Lower leg skin (tissue), 3 donors: ENCODE measurements around the gene TTC16.

Experiments
- POLR2A ChIP-seq, 2 donors: fragments of 450-650 bp; IDR thresholded peaks; one replicate each; pipeline ENCODE4 v1.6.1; 2016 to 2017; ENCODE audit warnings: antibody characterized with exemption in 2 of 2, mild to moderate bottlenecking in 1 of 2, moderate library complexity in 1 of 2
- TF ChIP-seq, protein P1 (sequence below), 3 donors: fragments of 450-650 bp; IDR thresholded peaks; one replicate each; pipeline ENCODE4 v1.5.1; 2016; ENCODE audit warnings: antibody characterized with exemption in 3 of 3, mild to moderate bottlenecking in 3 of 3, moderate library complexity in 2 of 3

DNA sequence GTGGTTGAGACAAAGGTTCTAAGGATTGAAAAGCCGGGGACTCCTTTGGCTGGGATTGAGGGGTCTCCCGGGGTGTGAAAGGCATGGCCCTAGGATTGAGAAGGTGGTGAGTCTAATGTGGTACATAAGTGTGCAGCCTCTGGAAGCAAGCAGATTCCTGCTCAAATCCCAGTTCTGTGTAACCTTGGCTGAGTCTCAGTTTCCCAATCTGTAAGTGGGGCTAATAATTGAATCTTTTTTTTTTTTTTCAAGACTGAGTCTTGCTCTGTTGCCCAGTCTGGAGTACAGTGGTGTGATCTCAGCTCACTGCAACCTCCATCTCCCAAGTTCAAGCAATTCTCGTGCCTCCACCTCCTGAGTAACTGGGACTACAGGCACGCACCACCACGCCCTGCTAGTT lies 56.7 kb downstream of the TTC16 start:
- TF ChIP-seq, protein P1, sequence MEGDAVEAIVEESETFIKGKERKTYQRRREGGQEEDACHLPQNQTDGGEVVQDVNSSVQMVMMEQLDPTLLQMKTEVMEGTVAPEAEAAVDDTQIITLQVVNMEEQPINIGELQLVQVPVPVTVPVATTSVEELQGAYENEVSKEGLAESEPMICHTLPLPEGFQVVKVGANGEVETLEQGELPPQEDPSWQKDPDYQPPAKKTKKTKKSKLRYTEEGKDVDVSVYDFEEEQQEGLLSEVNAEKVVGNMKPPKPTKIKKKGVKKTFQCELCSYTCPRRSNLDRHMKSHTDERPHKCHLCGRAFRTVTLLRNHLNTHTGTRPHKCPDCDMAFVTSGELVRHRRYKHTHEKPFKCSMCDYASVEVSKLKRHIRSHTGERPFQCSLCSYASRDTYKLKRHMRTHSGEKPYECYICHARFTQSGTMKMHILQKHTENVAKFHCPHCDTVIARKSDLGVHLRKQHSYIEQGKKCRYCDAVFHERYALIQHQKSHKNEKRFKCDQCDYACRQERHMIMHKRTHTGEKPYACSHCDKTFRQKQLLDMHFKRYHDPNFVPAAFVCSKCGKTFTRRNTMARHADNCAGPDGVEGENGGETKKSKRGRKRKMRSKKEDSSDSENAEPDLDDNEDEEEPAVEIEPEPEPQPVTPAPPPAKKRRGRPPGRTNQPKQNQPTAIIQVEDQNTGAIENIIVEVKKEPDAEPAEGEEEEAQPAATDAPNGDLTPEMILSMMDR (IDR thresholded peaks at IDR 0.05), result no peak
- TF ChIP-seq POLR2A (IDR thresholded peaks at IDR 0.05), result no peak
